Measurements from ENCODE around the gene PTPMT1.
"Not testable (repeated sequence)": the region's sequence is repeated elsewhere in the genome, so short reads cannot be mapped to it uniquely, and the experiment has no call there.

PTPMT1 gene

DNA sequence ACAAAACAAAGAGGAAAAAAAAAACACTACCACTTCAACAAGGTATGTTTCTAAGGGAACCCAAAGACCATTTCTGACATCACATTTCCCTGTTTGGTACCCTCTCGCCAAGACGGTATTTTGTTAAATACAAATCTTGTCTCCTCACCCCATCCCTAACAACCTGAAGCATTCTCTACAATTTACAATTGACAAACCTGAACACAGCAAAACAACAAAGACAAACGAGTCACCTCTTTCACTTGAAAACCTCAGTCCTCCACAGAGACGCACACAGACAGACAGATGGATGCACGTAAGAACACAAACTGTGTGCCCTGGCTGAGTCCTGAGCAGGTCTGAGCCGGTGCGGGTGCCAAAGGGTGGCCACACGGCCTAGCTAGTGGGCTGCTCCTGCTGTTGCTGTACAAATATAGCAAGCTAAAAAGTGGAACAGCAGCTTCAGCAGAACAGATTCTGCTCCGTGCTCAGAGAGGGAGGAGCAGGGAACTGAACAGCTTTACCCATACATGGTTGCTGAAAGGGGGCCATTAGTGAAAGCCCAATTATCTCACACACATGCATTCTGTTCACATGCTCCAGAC is 41.0 kb upstream of the PTPMT1 start:
- TF ChIP-seq, protein P1, sequence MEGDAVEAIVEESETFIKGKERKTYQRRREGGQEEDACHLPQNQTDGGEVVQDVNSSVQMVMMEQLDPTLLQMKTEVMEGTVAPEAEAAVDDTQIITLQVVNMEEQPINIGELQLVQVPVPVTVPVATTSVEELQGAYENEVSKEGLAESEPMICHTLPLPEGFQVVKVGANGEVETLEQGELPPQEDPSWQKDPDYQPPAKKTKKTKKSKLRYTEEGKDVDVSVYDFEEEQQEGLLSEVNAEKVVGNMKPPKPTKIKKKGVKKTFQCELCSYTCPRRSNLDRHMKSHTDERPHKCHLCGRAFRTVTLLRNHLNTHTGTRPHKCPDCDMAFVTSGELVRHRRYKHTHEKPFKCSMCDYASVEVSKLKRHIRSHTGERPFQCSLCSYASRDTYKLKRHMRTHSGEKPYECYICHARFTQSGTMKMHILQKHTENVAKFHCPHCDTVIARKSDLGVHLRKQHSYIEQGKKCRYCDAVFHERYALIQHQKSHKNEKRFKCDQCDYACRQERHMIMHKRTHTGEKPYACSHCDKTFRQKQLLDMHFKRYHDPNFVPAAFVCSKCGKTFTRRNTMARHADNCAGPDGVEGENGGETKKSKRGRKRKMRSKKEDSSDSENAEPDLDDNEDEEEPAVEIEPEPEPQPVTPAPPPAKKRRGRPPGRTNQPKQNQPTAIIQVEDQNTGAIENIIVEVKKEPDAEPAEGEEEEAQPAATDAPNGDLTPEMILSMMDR (IDR thresholded peaks at IDR 0.05; ENCODE audit: control extremely low read depth, extremely low read depth, low read depth, missing control alignments) = no peak
- CTCF ChIA-PET = interaction anchor here (0.9 to 2.1 kb wide), 9 partner anchors 9 to 112 kb away, joined by 3 to 5 read pairs (median 3); no protein-coding TSS in a partner anchor
- POLR2A ChIA-PET = no interaction called here
- DNase-seq (ENCODE audit: extremely low spot score) = no peak

DNA sequence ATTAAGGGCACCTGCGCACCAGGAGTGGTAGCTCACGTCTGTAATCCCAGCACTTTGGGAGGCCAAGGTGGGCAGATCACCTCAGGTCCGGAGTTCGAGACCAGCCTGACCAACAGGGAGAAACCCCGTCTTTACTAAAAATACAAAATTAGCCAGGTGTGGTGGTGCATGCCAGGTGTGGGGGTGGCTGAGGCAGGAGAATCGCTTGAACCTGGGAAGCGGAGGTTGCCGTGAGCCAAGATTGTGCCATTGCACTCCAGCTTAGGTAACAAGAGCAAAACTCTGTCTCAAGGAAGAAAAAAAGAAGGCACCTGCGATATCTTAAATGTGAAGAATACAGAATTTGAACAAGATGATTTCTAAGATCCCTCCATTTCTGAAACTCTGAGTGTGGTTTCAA is 39.4 kb upstream of the PTPMT1 start:
- DNase-seq (ENCODE audit: extremely low spot score) = not testable (repeated sequence)
- ChIA-PET CTCF (interaction anchor here (1.3 to 2.1 kb wide), 5 partner anchors 10 to 113 kb away, joined by 3 to 5 read pairs (median 5); no protein-coding TSS in a partner anchor), POLR2A (interaction anchor here (0.7 kb wide), 1 partner anchor 17 kb away, joined by 3 read pairs; no protein-coding TSS in a partner anchor)

DNA sequence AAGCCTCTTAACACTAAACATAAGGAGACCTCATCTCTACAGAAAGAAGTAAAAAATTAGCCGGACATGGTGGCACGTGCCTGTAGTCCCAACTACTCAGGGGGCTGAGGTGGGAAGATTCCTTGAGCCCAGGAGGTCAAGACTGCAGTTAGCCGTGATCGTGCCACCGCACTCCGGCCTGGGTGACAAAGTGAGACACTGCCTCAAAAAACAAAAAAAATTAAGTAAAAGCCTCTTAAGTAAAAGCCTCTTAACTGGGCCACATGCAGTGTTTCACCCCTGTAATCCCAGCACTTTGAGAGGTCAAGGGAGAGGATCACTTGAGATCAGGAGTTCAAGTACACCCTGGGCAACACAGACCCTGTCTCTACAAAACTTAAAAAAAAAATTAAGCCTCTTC is 38.2 kb upstream of the PTPMT1 start:
- ChIA-PET POLR2A (no interaction called here), CTCF (no interaction called here)
- TF ChIP-seq, protein P1 (IDR thresholded peaks at IDR 0.05; ENCODE audit: control extremely low read depth, extremely low read depth, low read depth, missing control alignments) = no peak
- DNase-seq (ENCODE audit: extremely low spot score) = no peak

DNA sequence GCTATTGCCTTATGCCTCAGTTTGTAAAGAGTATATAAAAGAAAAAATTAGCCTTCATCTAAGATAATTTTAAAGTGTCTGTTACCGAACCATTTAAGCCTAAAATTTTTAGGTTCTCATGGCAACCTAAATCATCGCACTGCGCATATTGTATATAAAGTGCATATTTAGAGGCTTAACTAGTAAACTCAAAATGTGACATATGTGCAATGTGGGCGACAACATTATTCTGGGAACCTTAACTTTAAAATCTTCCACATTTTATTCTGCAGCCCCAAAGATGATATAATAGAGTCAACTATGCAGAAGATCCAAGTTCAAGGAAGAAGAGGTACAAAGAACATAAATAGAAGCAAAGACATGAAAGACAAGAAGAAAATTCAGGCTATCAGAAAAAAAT is 35.4 kb upstream of the PTPMT1 start:
- CTCF ChIA-PET = interaction anchor here (1.4 to 15.9 kb wide), 2 partner anchors 15 to 22 kb away, joined by 3 to 125 read pairs; partner anchors contain the start of gene CELF1
- POLR2A ChIA-PET = no interaction called here
- TF ChIP-seq, protein P1 (IDR thresholded peaks at IDR 0.05; ENCODE audit: control extremely low read depth, extremely low read depth, low read depth, missing control alignments) = no peak
- DNase-seq (ENCODE audit: extremely low spot score) = no peak

DNA sequence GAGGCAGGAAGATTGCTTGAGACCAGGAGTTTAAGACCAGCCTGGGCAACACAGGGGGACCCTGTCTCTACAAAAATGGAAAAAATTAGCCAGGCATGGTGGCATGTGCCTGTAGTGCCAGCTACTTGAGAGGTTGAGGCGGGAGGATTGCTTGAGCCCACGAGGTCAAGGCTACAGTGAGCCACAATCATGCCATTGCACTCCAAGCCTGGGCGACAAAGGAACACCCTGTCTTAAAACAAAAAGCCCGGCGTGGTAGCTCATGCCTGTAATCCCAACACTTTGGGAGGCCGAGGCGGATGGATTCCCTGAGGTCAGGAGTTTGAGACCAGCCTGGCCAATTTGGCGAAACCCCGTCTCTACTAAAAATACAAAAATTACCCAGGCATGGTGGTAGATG is 34.7 kb upstream of the PTPMT1 start:
- DNase-seq (ENCODE audit: extremely low spot score); POLR2A ChIA-PET: not testable (repeated sequence)
- CTCF ChIA-PET = interaction anchor here (1.5 to 15.9 kb wide), 2 partner anchors 13 to 22 kb away, joined by 5 to 125 read pairs; partner anchors contain the start of gene CELF1

DNA sequence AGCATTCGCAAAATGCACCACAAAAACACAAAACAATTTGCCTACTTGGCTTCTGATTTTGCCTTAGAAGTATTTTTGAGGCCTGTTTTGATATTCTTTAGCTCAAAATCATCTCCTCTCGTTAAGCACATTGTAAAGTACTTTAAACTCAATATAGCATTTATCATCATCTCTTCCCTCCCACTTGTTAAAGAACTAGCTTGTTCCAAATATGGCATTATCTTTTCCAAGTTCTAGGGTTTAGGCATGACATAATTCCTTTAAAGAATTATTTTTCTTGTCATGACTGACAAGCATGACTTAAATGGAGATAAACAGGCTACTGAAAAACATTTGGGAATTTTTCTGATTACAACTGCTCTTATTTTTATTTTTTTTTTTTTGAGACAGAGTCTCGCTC is 33.7 kb upstream of the PTPMT1 start:
- POLR2A ChIA-PET = no interaction called here
- DNase-seq (ENCODE audit: extremely low spot score) = no peak
- CTCF ChIA-PET = interaction anchor here (1.0 to 15.9 kb wide), 6 partner anchors 9 to 60 kb away, joined by 3 to 125 read pairs (median 5); partner anchors contain the start of gene CELF1
- TF ChIP-seq, protein P1 (IDR thresholded peaks at IDR 0.05; ENCODE audit: control extremely low read depth, extremely low read depth, low read depth, missing control alignments) = no peak

DNA sequence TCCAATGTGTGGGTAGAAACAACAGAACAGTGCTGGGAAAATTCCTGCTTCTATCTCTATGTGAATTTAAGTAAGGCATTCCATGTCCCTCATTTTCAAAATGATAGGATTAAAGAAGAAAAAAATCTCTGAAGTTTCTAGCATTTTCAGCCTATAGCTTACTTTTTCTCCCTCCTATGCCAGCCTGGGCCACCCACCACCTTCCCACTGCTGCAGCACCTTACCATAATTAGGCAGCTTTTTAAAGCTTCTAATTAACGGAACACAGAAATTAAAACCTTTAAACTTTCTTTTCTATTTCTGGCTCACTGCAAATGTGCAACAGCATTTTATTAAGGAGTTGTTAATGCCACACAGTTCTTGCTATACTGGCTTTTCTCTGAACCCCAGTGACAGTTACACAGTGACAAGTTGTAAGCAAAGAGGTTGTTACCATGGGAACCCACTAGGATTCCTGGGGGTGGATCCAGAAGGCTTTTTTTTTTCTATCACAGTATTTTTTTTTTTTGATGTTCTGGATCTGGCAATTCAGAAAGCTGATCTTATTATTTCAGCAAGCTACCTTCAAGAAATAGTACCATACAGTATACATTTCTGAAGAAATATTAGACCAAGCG is 32.7 kb upstream of the PTPMT1 start:
- no peak for DNase-seq (ENCODE audit: extremely low spot score)
- CTCF ChIA-PET = interaction anchor here (0.5 to 15.9 kb wide), 8 partner anchors 8 to 891 kb away, joined by 3 to 125 read pairs (median 4); partner anchors contain the start of gene CELF1
- POLR2A ChIA-PET = interaction anchor here (0.6 kb wide), 2 partner anchors 10 to 80 kb away, joined by 5 to 8 read pairs; no protein-coding TSS in a partner anchor
- TF ChIP-seq, protein P1 (IDR thresholded peaks at IDR 0.05; ENCODE audit: control extremely low read depth, extremely low read depth, low read depth, missing control alignments) = no peak

All from GM10248 (cell line).